PFSK-1 (cell line): Measurements from ENCODE around the gene SYNPO.

Experiments
- FOXP2 ChIP-seq: optimal IDR thresholded peaks from 2 replicates; pipeline ENCODE3; 2011; ENCODE audit warnings: borderline replicate concordance, control low read depth, inconsistent platforms; ENCODE audit not compliant: insufficient read depth; ENCODE audit errors: extremely low read length, extremely low read depth
- POLR2AphosphoS5 ChIP-seq: IDR thresholded peaks from 2 replicates; pipeline ENCODE4 v1.6.1; 2012; ENCODE audit warnings: low read depth, mild to moderate bottlenecking, control low read depth, low read length, moderate library complexity
- SIN3A ChIP-seq: IDR thresholded peaks from 2 replicates; pipeline ENCODE4 v1.6.1; 2012; ENCODE audit warnings: mild to moderate bottlenecking, low read length, moderate library complexity, borderline replicate concordance; ENCODE audit not compliant: insufficient read depth
- TAF1 ChIP-seq: IDR thresholded peaks from 2 replicates; pipeline ENCODE4 v1.6.1; 2012; ENCODE audit warnings: low read length, control low read depth, borderline replicate concordance; ENCODE audit not compliant: insufficient read depth
- TF ChIP-seq, protein P1 (sequence below), 2 experiments: IDR thresholded peaks; 2 replicates each; pipeline versions ENCODE4 v1.6.1 to v1.8.0; 2011 to 2012; ENCODE audit warnings: low read depth in 2 of 2, low read length in 2 of 2, control low read depth in 1 of 2, inconsistent platforms in 1 of 2, mild to moderate bottlenecking in 1 of 2, moderate library complexity in 1 of 2; ENCODE audit not compliant: insufficient read depth in 1 of 2

Gene SYNPO

GRCh38 chr5:150613991-150614660, 26.3 kb upstream of the SYNPO start:
- TF ChIP-seq TAF1, result no peak

DNA sequence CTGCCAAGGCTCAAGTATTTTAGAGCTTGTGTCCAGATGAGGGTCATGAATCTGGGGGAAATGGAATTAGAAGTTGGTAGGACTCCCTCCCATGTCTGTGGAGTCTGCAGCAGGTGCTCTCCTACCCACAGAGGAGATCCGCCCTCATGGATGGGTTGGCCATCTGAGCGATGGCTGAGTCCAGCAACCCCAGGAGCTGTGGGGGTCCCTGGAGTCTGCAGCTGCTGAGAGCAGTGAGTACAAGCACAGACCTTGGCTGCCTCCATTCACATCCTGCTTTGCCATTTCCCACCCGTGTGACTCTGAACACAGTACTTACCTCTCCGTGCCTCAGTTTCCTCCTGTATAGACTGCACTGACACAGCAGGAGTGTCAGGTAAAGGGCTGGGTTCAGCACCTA, 25.8 kb upstream of the SYNPO start:
- TF ChIP-seq POLR2AphosphoS5, result no peak

GRCh38 chr5:150615141-150615699, 25.2 kb upstream of the SYNPO start:
- TF ChIP-seq POLR2AphosphoS5 (no peak), SIN3A (no peak), TAF1 (no peak), FOXP2 (no peak)
- TF ChIP-seq, protein P1, sequence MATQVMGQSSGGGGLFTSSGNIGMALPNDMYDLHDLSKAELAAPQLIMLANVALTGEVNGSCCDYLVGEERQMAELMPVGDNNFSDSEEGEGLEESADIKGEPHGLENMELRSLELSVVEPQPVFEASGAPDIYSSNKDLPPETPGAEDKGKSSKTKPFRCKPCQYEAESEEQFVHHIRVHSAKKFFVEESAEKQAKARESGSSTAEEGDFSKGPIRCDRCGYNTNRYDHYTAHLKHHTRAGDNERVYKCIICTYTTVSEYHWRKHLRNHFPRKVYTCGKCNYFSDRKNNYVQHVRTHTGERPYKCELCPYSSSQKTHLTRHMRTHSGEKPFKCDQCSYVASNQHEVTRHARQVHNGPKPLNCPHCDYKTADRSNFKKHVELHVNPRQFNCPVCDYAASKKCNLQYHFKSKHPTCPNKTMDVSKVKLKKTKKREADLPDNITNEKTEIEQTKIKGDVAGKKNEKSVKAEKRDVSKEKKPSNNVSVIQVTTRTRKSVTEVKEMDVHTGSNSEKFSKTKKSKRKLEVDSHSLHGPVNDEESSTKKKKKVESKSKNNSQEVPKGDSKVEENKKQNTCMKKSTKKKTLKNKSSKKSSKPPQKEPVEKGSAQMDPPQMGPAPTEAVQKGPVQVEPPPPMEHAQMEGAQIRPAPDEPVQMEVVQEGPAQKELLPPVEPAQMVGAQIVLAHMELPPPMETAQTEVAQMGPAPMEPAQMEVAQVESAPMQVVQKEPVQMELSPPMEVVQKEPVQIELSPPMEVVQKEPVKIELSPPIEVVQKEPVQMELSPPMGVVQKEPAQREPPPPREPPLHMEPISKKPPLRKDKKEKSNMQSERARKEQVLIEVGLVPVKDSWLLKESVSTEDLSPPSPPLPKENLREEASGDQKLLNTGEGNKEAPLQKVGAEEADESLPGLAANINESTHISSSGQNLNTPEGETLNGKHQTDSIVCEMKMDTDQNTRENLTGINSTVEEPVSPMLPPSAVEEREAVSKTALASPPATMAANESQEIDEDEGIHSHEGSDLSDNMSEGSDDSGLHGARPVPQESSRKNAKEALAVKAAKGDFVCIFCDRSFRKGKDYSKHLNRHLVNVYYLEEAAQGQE (IDR thresholded peaks at IDR 0.05; ENCODE audit: insufficient read depth in 1 of 2, low read depth in 2 of 2, low read length in 2 of 2), result no peak

DNA sequence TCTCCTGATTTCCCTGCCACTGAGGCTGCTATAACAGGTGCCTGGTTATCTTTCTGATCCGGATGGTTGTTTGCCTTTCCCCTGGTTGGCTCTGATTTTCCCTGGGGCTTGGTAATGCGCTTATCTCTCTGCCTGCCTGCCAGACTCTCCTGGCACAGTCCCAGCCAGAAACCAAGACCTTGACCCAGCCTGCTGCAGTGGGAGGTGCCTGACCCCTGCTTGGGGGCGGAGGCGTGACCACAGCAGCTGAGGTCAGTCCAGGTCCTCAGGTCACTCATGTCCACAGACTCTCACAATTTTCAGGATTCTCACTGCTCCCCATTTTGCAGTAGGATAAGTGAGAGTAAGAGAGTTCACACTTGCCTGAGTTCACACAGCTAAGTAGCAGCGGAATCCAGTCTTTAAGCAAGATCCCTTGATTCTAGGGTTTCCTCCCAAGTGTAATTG, 24.4 kb upstream of the SYNPO start:
- TF ChIP-seq TAF1, result no peak
- no peak for TF ChIP-seq FOXP2
- no peak for TF ChIP-seq POLR2AphosphoS5
- TF ChIP-seq, protein P1 (IDR thresholded peaks at IDR 0.05; ENCODE audit: insufficient read depth in 1 of 2, low read depth in 2 of 2, low read length in 2 of 2), result no peak
- TF ChIP-seq SIN3A, result no peak

DNA sequence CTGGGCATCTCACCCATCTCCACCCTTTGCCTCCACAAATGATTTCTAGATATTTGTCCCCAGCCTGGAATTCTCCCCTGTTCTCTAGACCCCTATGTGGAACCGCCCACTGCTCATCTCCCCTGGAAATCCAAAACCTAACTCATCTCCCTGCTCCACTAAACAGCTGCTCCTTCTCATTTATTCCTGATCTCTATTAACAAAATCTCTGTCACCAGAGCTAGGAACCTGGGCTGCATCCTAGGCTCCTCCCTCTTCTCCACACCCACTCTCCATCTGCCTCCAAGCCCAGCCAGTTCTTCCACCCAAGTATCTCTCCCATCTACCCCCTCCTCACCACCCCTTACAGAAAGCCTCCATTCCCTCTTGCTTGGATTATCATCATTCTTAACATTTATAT, 24.0 kb upstream of the SYNPO start:
- TF ChIP-seq SIN3A (no peak), POLR2AphosphoS5 (no peak)

GRCh38 chr5:150618163-150618562, 22.3 kb upstream of the SYNPO start:
- no peak for TF ChIP-seq TAF1

GRCh38 chr5:150618588-150619281, 21.7 kb upstream of the SYNPO start:
- TF ChIP-seq FOXP2 (no peak), POLR2AphosphoS5 (no peak), SIN3A (no peak), TAF1 (no peak)
- TF ChIP-seq, protein P1 (IDR thresholded peaks at IDR 0.05; ENCODE audit: insufficient read depth in 1 of 2, low read depth in 2 of 2, low read length in 2 of 2), result no peak
